H9 (cell line): ENCODE measurements around the gene GIT1. TPM values are rescaled to one million over a fixed set of nuclear protein-coding genes. Genes with fewer than 3 reads are reported as not detected.

Experiments used
- DNase-seq: peaks from one replicate; pipeline ENCODE4 v3.0.0-alpha.2; 2017
- H2AFZ ChIP-seq: one replicate; pipeline ENCODE4 v1.6.1; 2013; ENCODE audit warnings: mild to moderate bottlenecking, low read length, control low read depth, moderate library complexity
- H2AK5ac ChIP-seq: 2 replicates; pipeline ENCODE4 v1.6.1; 2013; ENCODE audit warnings: low read length, control low read depth, mixed read lengths; ENCODE audit not compliant: insufficient read length
- H2BK120ac ChIP-seq: one replicate; pipeline ENCODE4 v1.6.1; 2013; ENCODE audit warnings: low read depth, mild to moderate bottlenecking, low read length, control low read depth, inconsistent platforms; ENCODE audit not compliant: poor library complexity, severe bottlenecking
- H2BK12ac ChIP-seq: 2 replicates; pipeline ENCODE4 v1.6.1; 2013; ENCODE audit warnings: low read length, control low read depth, mixed read lengths, low read depth; ENCODE audit not compliant: insufficient read length
- H2BK15ac ChIP-seq: 2 replicates; pipeline ENCODE4 v1.6.1; 2013; ENCODE audit warnings: low read depth, low read length, control low read depth
- H2BK20ac ChIP-seq: one replicate; pipeline ENCODE4 v1.6.1; 2013; ENCODE audit warnings: low read depth, mild to moderate bottlenecking, low read length, control low read depth, inconsistent platforms; ENCODE audit not compliant: poor library complexity, severe bottlenecking
- H2BK5ac ChIP-seq: 2 replicates; pipeline ENCODE4 v1.6.1; 2013; ENCODE audit warnings: low read length, control low read depth, mixed read lengths; ENCODE audit not compliant: insufficient read length
- H3K14ac ChIP-seq: 2 replicates; pipeline ENCODE4 v1.6.1; 2013; ENCODE audit warnings: low read length, control low read depth; ENCODE audit not compliant: insufficient read depth
- H3K18ac ChIP-seq: 2 replicates; pipeline ENCODE4 v1.6.1; 2013; ENCODE audit warnings: low read depth, mild to moderate bottlenecking, mixed read lengths, low read length, control low read depth; ENCODE audit not compliant: insufficient read length
- H3K23ac ChIP-seq: 2 replicates; pipeline ENCODE4 v1.6.1; 2013; ENCODE audit warnings: low read length, control low read depth, mixed read lengths, low read depth; ENCODE audit not compliant: insufficient read length
- H3K23me2 ChIP-seq: 2 replicates; pipeline ENCODE4 v1.6.1; 2013; ENCODE audit warnings: low read depth, mild to moderate bottlenecking, mixed read lengths, low read length, control low read depth; ENCODE audit not compliant: insufficient read length, poor library complexity, severe bottlenecking
- H3K27ac ChIP-seq: 2 replicates; pipeline ENCODE4 v1.5.1; 2013; ENCODE audit warnings: low read length, control low read depth, mixed read lengths, low read depth; ENCODE audit not compliant: insufficient read length
- H3K27me3 ChIP-seq: 2 replicates; pipeline ENCODE4 v1.6.1; 2013; ENCODE audit warnings: low read length, control low read depth, inconsistent platforms; ENCODE audit not compliant: insufficient read depth
- H3K4ac ChIP-seq: 2 replicates; pipeline ENCODE4 v1.6.1; 2013; ENCODE audit warnings: low read depth, mild to moderate bottlenecking, control low read depth, inconsistent platforms, low read length, moderate library complexity
- H3K4me1 ChIP-seq: 2 replicates; pipeline ENCODE4 v1.6.1; 2013; ENCODE audit warnings: low read length, control low read depth, inconsistent platforms; ENCODE audit not compliant: insufficient read depth
- H3K4me2 ChIP-seq: 2 replicates; pipeline ENCODE4 v1.6.1; 2013; ENCODE audit warnings: low read length, control low read depth, mixed read lengths; ENCODE audit not compliant: insufficient read length, insufficient read depth
- H3K56ac ChIP-seq: 2 replicates; pipeline ENCODE4 v1.6.1; 2013; ENCODE audit warnings: low read depth, mild to moderate bottlenecking, mixed read lengths, low read length, control low read depth; ENCODE audit not compliant: insufficient read length
- H3K79me1 ChIP-seq: 2 replicates; pipeline ENCODE4 v1.6.1; 2013; ENCODE audit warnings: low read depth, mild to moderate bottlenecking, moderate library complexity, low read length, control low read depth, inconsistent platforms; ENCODE audit not compliant: insufficient read depth, poor library complexity, severe bottlenecking
- H3K79me2 ChIP-seq: 2 replicates; pipeline ENCODE4 v1.6.1; 2013; ENCODE audit warnings: low read length, control low read depth, inconsistent platforms; ENCODE audit not compliant: insufficient read depth
- H3K9ac ChIP-seq: 2 replicates; pipeline ENCODE4 v1.6.1; 2013; ENCODE audit warnings: low read length, control low read depth, mixed read lengths; ENCODE audit not compliant: insufficient read length; ENCODE audit errors: extremely low read depth
- H3K9me3 ChIP-seq: one replicate; pipeline ENCODE4 v1.6.1; 2013; ENCODE audit warnings: low read depth, low read length, inconsistent platforms; ENCODE audit not compliant: control insufficient read depth
- H3T11ph ChIP-seq: one replicate; pipeline ENCODE4 v1.6.1; 2013; ENCODE audit warnings: mild to moderate bottlenecking, low read length, control low read depth, inconsistent platforms
- H4K20me1 ChIP-seq: one replicate; pipeline ENCODE4 v1.6.1; 2013; ENCODE audit not compliant: control insufficient read depth, insufficient read length, insufficient read depth
- H4K5ac ChIP-seq: 2 replicates; pipeline ENCODE4 v1.6.1; 2013; ENCODE audit warnings: low read depth, mild to moderate bottlenecking, mixed read lengths, low read length, control low read depth; ENCODE audit not compliant: insufficient read length
- H4K8ac ChIP-seq: replicated peaks from 2 replicates; pipeline ENCODE4 v1.6.1; 2013; ENCODE audit warnings: low read length, control low read depth, mixed read lengths, low read depth; ENCODE audit not compliant: insufficient read length
- H4K91ac ChIP-seq: 2 replicates; pipeline ENCODE4 v1.6.1; 2013; ENCODE audit warnings: low read depth, mild to moderate bottlenecking, moderate library complexity, mixed read lengths, low read length, control low read depth; ENCODE audit not compliant: insufficient read length
- H3K27ac Mint-ChIP-seq, 3 experiments: 2 replicates in 2 of 3; 3 replicates in 1 of 3; pipeline ENCODE4 v1.8.0; 2020 to 2021; ENCODE audit warnings: mixed read lengths in 3 of 3, mild to moderate bottlenecking in 1 of 3, moderate library complexity in 1 of 3
- H3K27me3 Mint-ChIP-seq: 2 replicates; pipeline ENCODE4 v1.8.0; 2021; ENCODE audit warnings: low read depth, mild to moderate bottlenecking, moderate library complexity, mixed read lengths
- H3K36me3 Mint-ChIP-seq, 3 experiments: 2 replicates in 2 of 3; 3 replicates in 1 of 3; pipeline ENCODE4 v1.8.0; 2020 to 2021; ENCODE audit warnings: low read depth in 3 of 3, mixed read lengths in 3 of 3; ENCODE audit not compliant: insufficient read depth in 1 of 3
- H3K4me1 Mint-ChIP-seq, 2 experiments: 2 replicates each; pipeline ENCODE4 v1.8.0; 2020; ENCODE audit warnings: mixed read lengths in 2 of 2
- H3K4me3 Mint-ChIP-seq, 2 experiments: 2 replicates in 1 of 2; 3 replicates in 1 of 2; pipeline ENCODE4 v1.8.0; 2020 to 2021; ENCODE audit warnings: mild to moderate bottlenecking in 2 of 2, mixed read lengths in 2 of 2, moderate library complexity in 1 of 2
- H3K9me3 Mint-ChIP-seq, 2 experiments: 2 replicates in 1 of 2; 3 replicates in 1 of 2; pipeline ENCODE4 v1.8.0; 2020; ENCODE audit warnings: mild to moderate bottlenecking in 2 of 2, mixed read lengths in 2 of 2, moderate library complexity in 1 of 2
- CTCF ChIP-seq: fragments of 200-600 bp; sonication (generic); conservative IDR thresholded peaks from 3 replicates; pipeline ENCODE4 v1.8.0; 2021; ENCODE audit warnings: antibody characterized with exemption, mild to moderate bottlenecking
- WGBS: extraction: QIAGEN DNeasy Blood & Tissue Kit; methylation state at CpG from one replicate; pipeline ENCODE4 v1.1.7; 2013; ENCODE audit warnings: missing lambda C conversion rate, low lambda C conversion rate, mixed read lengths; ENCODE audit not compliant: insufficient read length; ENCODE audit errors: extremely low coverage; 5-methylcytosine and 5-hydroxymethylcytosine counted together
- total RNA-seq: library from RNA; stranded (reverse); gene quantifications from 2 replicates; pipeline ENCODE4 v1.2.1, GENCODE V29; 2021

The GIT1 gene
- total RNA-seq, 1 experiment from 2014 or later: 47.4 TPM

- no peak overlapping the region for H2AK5ac ChIP-seq
- DNase-seq: no peak
- H3K4me3 Mint-ChIP-seq: no peak overlapping the region; a peak in 1 of 5 replicates
- peaks cover 15% of the 10 kb centered on the region; the same call in 1 of the 2 replicates for H3K4me1 ChIP-seq
- no peak overlapping the region for H3K9ac ChIP-seq
- H3K27me3 Mint-ChIP-seq: peaks cover 3% of the 10 kb centered on the region; the same call in 1 of the 2 replicates
- no peak overlapping the region for H4K5ac ChIP-seq
- no peak overlapping the region for H4K91ac ChIP-seq
- no CpG with 5 or more reads among the region's 9 CpGs for WGBS
- H2AFZ ChIP-seq: no peak overlapping the region
- H3K27ac Mint-ChIP-seq: no peak overlapping the region
- no peak overlapping the region for H3K56ac ChIP-seq
- H3K23me2 ChIP-seq: peaks cover 28% of the 10 kb centered on the region
- no peak overlapping the region for H3K23ac ChIP-seq
- H3K36me3 Mint-ChIP-seq: peaks cover 12 to 21% (median 18%) of the 10 kb centered on the region in 3 experiments; a peak in 6 of 7 replicates
- no peaks in the 10 kb centered on the region for H3K9me3 Mint-ChIP-seq
- no peaks in the 10 kb centered on the region for H4K20me1 ChIP-seq
- TF ChIP-seq CTCF: no peak
- no peak overlapping the region for H2BK5ac ChIP-seq
- no peak overlapping the region for H3K27ac ChIP-seq
- H3K14ac ChIP-seq: no peak overlapping the region
- no peak overlapping the region for H2BK15ac ChIP-seq
- no peaks in the 10 kb centered on the region for H3K27me3 ChIP-seq
- no peak overlapping the region for H3K4ac ChIP-seq
- H3K18ac ChIP-seq: no peak overlapping the region
- H3K9me3 ChIP-seq: no peaks in the 10 kb centered on the region
- no peak overlapping the region for H2BK20ac ChIP-seq
- H2BK12ac ChIP-seq: no peak overlapping the region
- H3K4me1 Mint-ChIP-seq: peaks cover 42 to 56% of the 10 kb centered on the region in 2 experiments
- H3K4me2 ChIP-seq: no peak overlapping the region
- H4K8ac ChIP-seq: no peak overlapping the region
- H3T11ph ChIP-seq: no peak overlapping the region
- H3K79me2 ChIP-seq: peaks cover 23% of the 10 kb centered on the region; the same call in 1 of the 2 replicates
- no peak overlapping the region for H2BK120ac ChIP-seq
- H3K79me1 ChIP-seq: peaks cover 4% of the 10 kb centered on the region
These were observed 2.6 kb downstream of the GIT1 start for GRCh38 chr17:29586676-29587469.
